Natural killer cell (primary cell): ENCODE measurements around the gene INPP4B. TPM values are rescaled to one million over a fixed set of nuclear protein-coding genes. Genes with fewer than 3 reads are reported as not detected.

ENCODE experiments used
- ATAC-seq, 3 donors: fragments of 150-1000 bp in 2 of 3; fragments of 200-7000 bp in 1 of 3; cut with Tn5 transposase; 1 replicate in 1 of 3; 2 replicates in 2 of 3; pipeline ENCODE4 v1.10.0; 2021; ENCODE audit warnings: mild to moderate bottlenecking in 2 of 3, moderate library complexity in 2 of 3
- DNase-seq, 2 donors: peaks; one replicate each; pipeline versions ENCODE4 v3.0.0 to v3.0.0-alpha.2; 2013 to 2021; ENCODE audit warnings: mixed read lengths in 1 of 2
- H3K27ac ChIP-seq: one replicate; pipeline ENCODE4 v1.5.1; 2013; ENCODE audit warnings: mild to moderate bottlenecking, low read length
- H3K27me3 ChIP-seq: one replicate; pipeline ENCODE4 v1.6.1; 2013; ENCODE audit warnings: low read length; ENCODE audit not compliant: control insufficient read depth, insufficient read depth
- H3K36me3 ChIP-seq: one replicate; pipeline ENCODE4 v1.6.1; 2013; ENCODE audit warnings: low read length; ENCODE audit not compliant: control insufficient read depth, insufficient read depth
- H3K4me1 ChIP-seq: one replicate; pipeline ENCODE4 v1.6.1; 2013; ENCODE audit warnings: low read length; ENCODE audit not compliant: control insufficient read depth, insufficient read depth
- H3K4me3 ChIP-seq: one replicate; pipeline ENCODE4 v1.5.1; 2013; ENCODE audit warnings: low read length
- H3K9me3 ChIP-seq: one replicate; pipeline ENCODE4 v1.6.1; 2013; ENCODE audit warnings: low read length; ENCODE audit not compliant: control insufficient read depth, insufficient read depth
- H3K27ac Mint-ChIP-seq, 2 donors: one replicate each; pipeline ENCODE4 v1.8.0; 2022; ENCODE audit warnings: mild to moderate bottlenecking in 2 of 2, mixed read lengths in 2 of 2, moderate library complexity in 1 of 2
- H3K27me3 Mint-ChIP-seq, 2 donors: one replicate each; pipeline ENCODE4 v1.8.0; 2022; ENCODE audit warnings: low read depth in 2 of 2, mixed read lengths in 2 of 2
- H3K36me3 Mint-ChIP-seq: one replicate; pipeline ENCODE4 v1.8.0; 2022; ENCODE audit warnings: mixed read lengths
- H3K4me1 Mint-ChIP-seq, 2 donors: one replicate each; pipeline ENCODE4 v1.8.0; 2022; ENCODE audit warnings: mixed read lengths in 2 of 2
- H3K4me3 Mint-ChIP-seq: one replicate; pipeline ENCODE4 v1.8.0; 2022; ENCODE audit warnings: mild to moderate bottlenecking, moderate library complexity, mixed read lengths
- H3K9me3 Mint-ChIP-seq, 2 donors: one replicate each; pipeline ENCODE4 v1.8.0; 2022; ENCODE audit warnings: mixed read lengths in 2 of 2
- CTCF ChIP-seq: fragments of 200-600 bp; IDR thresholded peaks from one replicate; pipeline ENCODE4 v1.8.0; 2022; ENCODE audit warnings: antibody characterized with exemption
- whole genome bisulfite sequencing: methylation state at CpG from one replicate; pipeline ENCODE4 v1.1.7; 2013; ENCODE audit warnings: missing lambda C conversion rate; ENCODE audit not compliant: insufficient coverage; 5-methylcytosine and 5-hydroxymethylcytosine counted together
- intact Hi-C: fragments of 100-400 bp; cut with micrococcal nuclease; formaldehyde crosslinking; loops from one replicate; pipeline ENCODE4 v1.14.2; 2022
- total RNA-seq, 4 donors: library from RNA; stranded (reverse); fragments of 120-200 nt in 1 of 4; gene quantifications; one replicate each; pipeline versions ENCODE4 v1.2.3 to v1.2.4, GENCODE V29; 2013 to 2022

The INPP4B gene
- total RNA-seq, 3 donors from 2014 or later (not counting 1 experiment from before 2014, with no cell fraction given), result 2.4 to 6.2 (median 4.5) TPM

DNA sequence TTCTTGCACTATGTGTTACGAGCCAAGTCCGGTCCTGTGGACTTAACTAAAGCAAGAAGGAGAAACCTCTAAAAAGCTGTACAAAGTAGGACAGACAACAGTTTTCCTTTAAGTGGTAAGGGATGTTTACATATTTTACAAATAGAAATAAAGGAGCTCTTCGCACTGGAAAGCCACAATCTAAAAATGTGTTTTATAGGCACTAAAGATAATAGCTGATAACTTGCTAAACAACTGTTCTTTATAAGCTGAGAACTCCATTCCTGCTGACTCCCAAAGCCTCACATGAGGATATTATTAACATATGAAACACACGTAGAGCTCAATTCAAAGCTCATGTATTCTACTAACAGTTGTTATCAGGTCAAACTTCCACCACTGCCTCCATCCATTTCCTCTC, 519.9 kb downstream of the INPP4B start:
- H3K9me3 ChIP-seq, result no peaks in the 10 kb centered on the region
- no peaks in the 10 kb centered on the region for H3K36me3 Mint-ChIP-seq
- H3K4me1 ChIP-seq, result no peaks in the 10 kb centered on the region
- 94% methylated on average over 4 of the region's 4 CpGs for WGBS
- H3K27me3 Mint-ChIP-seq, result no peaks in the 10 kb centered on the region
- no peak overlapping the region for H3K27ac Mint-ChIP-seq
- intact Hi-C loops, result no loop called here
- no peak for ATAC-seq
- H3K36me3 ChIP-seq, result no peaks in the 10 kb centered on the region
- no peak overlapping the region for H3K4me3 ChIP-seq
- no peak for DNase-seq
- no peak for TF ChIP-seq CTCF
- no peaks in the 10 kb centered on the region for H3K27me3 ChIP-seq
- H3K4me3 Mint-ChIP-seq, result no peak overlapping the region
- no peak overlapping the region for H3K27ac ChIP-seq
- H3K4me1 Mint-ChIP-seq, result no peaks in the 10 kb centered on the region
- peaks cover 0 to 7% of the 10 kb centered on the region in 2 donors for H3K9me3 Mint-ChIP-seq

DNA sequence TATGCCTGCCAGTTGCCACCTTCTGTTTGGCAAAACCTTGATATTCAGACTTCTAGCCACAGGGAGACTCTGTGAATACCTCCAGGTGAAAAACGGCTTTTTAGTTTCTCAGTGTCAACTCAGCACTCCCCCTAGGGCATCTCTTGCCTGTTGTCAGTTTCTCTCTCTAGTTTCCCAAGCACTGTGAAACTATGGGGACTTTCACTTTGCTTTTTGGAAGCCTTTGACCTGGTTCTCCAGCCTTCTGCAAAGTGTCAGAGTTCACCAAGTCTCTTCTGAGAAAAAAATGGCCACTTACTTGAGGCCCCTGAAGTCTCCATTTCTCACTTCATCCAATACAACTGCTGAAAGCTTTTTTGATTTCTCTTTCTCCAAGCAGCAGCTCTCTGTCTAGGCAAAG, 521.5 kb downstream of the INPP4B start:
- Histone ChIP-seq H3K27me3 (no peaks in the 10 kb centered on the region), H3K4me1 (no peaks in the 10 kb centered on the region), H3K9me3 (no peaks in the 10 kb centered on the region), H3K4me3 (no peak overlapping the region), H3K27ac (no peak overlapping the region), H3K36me3 (no peaks in the 10 kb centered on the region)
- DNase-seq (no peak), ATAC-seq (no peak)
- Mint-ChIP-seq H3K27ac (no peak overlapping the region), H3K9me3 (peaks cover 0 to 7% of the 10 kb centered on the region in 2 donors), H3K27me3 (no peaks in the 10 kb centered on the region), H3K36me3 (no peaks in the 10 kb centered on the region), H3K4me3 (no peak overlapping the region), H3K4me1 (no peaks in the 10 kb centered on the region)
- TF ChIP-seq CTCF, result no peak
- intact Hi-C loops, result no loop called here
- 64% methylated on average over 1 of the region's 1 CpG for WGBS

DNA sequence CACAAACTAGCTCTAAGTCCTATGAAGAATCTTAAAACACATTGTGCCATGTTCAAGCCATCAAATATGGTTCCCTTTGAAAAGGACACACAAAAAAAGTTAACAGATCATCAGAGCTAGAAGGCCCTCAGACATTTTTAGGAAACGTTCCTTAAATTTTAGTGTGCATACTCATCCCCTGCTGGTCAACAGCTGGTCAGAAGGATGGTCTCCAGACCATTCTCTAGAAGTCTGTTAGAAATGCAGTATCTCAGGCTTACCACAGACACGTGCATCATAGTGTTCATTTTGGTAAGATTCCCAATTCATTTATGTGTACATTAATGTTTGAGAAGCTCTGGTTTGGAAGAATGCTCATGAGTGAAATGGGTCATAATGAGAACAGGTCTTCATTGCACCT, 523.1 kb downstream of the INPP4B start:
- H3K27me3 ChIP-seq, result no peaks in the 10 kb centered on the region
- no peak for TF ChIP-seq CTCF
- Mint-ChIP-seq H3K9me3 (peaks cover 1 to 3% of the 10 kb centered on the region in 2 donors), H3K27ac (no peak overlapping the region), H3K4me3 (no peak overlapping the region), H3K36me3 (no peaks in the 10 kb centered on the region), H3K4me1 (no peaks in the 10 kb centered on the region), H3K27me3 (no peaks in the 10 kb centered on the region)
- ATAC-seq (no peak), DNase-seq (no peak)
- intact Hi-C loops, result no loop called here
- H3K4me3 ChIP-seq, result no peak overlapping the region
- H3K36me3 ChIP-seq, result no peaks in the 10 kb centered on the region
- 95% methylated on average over 2 of the region's 2 CpGs for WGBS
- no peak overlapping the region for H3K27ac ChIP-seq
- no peaks in the 10 kb centered on the region for H3K4me1 ChIP-seq
- H3K9me3 ChIP-seq, result no peaks in the 10 kb centered on the region

- H3K4me3 Mint-ChIP-seq, result no peak overlapping the region
- WGBS, result 100% methylated on average over 1 of the region's 1 CpG
- no peak overlapping the region for H3K27ac Mint-ChIP-seq
- no peak for ATAC-seq
- H3K27ac ChIP-seq, result no peak overlapping the region
- H3K36me3 ChIP-seq, result no peaks in the 10 kb centered on the region
- H3K27me3 Mint-ChIP-seq, result no peaks in the 10 kb centered on the region
- peaks cover 3 to 5% of the 10 kb centered on the region in 2 donors for H3K9me3 Mint-ChIP-seq
- TF ChIP-seq CTCF, result no peak
- H3K9me3 ChIP-seq, result no peaks in the 10 kb centered on the region
- no peak overlapping the region for H3K4me3 ChIP-seq
- no peaks in the 10 kb centered on the region for H3K27me3 ChIP-seq
- H3K4me1 ChIP-seq, result peaks cover 5% of the 10 kb centered on the region
- intact Hi-C loops, result no loop called here
- DNase-seq, result no peak
- no peaks in the 10 kb centered on the region for H3K36me3 Mint-ChIP-seq
- no peaks in the 10 kb centered on the region for H3K4me1 Mint-ChIP-seq
Observed at GRCh38 chr4:142318280-142318679, 527.8 kb downstream of the INPP4B start.
